GM19324 (cell line): ENCODE results near the gene SEL1L3.
"Not testable (repeated sequence)": the region's sequence is repeated elsewhere in the genome, so short reads cannot be mapped to it uniquely, and the experiment has no call there.

Source experiments
- ATAC-seq: cut with Tn5 transposase; IDR thresholded peaks from one replicate; pipeline ENCODE4 v1.9.1; 2021; ENCODE audit warnings: mild to moderate bottlenecking, moderate library complexity; ENCODE audit not compliant: unreplicated experiment, low FRiP score

SEL1L3 gene

GRCh38 chr4:25862411-25863346, at the start of gene SEL1L3:
Gene SEL1L3 (minus strand): TSS chr4:25862988. CDS start chr4:25862836, 152 bp downstream.
- peak; percentile 71 for ATAC-seq

GRCh38 chr4:25911356-25911755, 48.6 kb upstream of the SEL1L3 start:
- ATAC-seq = no peak

GRCh38 chr4:25908491-25908901, 45.7 kb upstream of the SEL1L3 start:
- no peak for ATAC-seq

- not testable (repeated sequence) for ATAC-seq
Observed at GRCh38 chr4:25906113-25906512, 43.3 kb upstream of the SEL1L3 start.

GRCh38 chr4:25905371-25905770, 42.6 kb upstream of the SEL1L3 start:
- no peak for ATAC-seq

GRCh38 chr4:25904748-25905082, 41.9 kb upstream of the SEL1L3 start:
- ATAC-seq = peak; percentile 50

- peak; percentile 35 for ATAC-seq
Observed at GRCh38 chr4:25903900-25904747, 41.3 kb upstream of the SEL1L3 start.

- no peak for ATAC-seq
Observed at GRCh38 chr4:25901030-25901430, 38.2 kb upstream of the SEL1L3 start.

GRCh38 chr4:25900310-25900709, 37.5 kb upstream of the SEL1L3 start:
- ATAC-seq = no peak

GRCh38 chr4:25896776-25897539, 34.2 kb upstream of the SEL1L3 start:
- ATAC-seq = no peak

- no peak for ATAC-seq
Observed at GRCh38 chr4:25892796-25893195, 30.0 kb upstream of the SEL1L3 start.

- ATAC-seq = no peak
Observed at GRCh38 chr4:25890571-25891485, 28.0 kb upstream of the SEL1L3 start.

GRCh38 chr4:25889589-25890503, 27.1 kb upstream of the SEL1L3 start:
- ATAC-seq = no peak

GRCh38 chr4:25888781-25889180, 26.0 kb upstream of the SEL1L3 start:
- ATAC-seq = no peak

- no peak for ATAC-seq
Observed at GRCh38 chr4:25884031-25884782, 21.4 kb upstream of the SEL1L3 start.

GRCh38 chr4:25883565-25883964, 20.8 kb upstream of the SEL1L3 start:
- ATAC-seq = no peak

GRCh38 chr4:25882226-25882625, 19.4 kb upstream of the SEL1L3 start:
- ATAC-seq = no peak

- ATAC-seq = no peak
Observed at GRCh38 chr4:25881193-25881592, 18.4 kb upstream of the SEL1L3 start.
